Vagina (tissue), 2 donors: ENCODE results near the gene BRINP3.

ENCODE experiments used
- CTCF ChIP-seq, 3 experiments: fragments of 450-650 bp in 2 of 3; fragments of 200-600 bp in 1 of 3; sonication (generic) in 1 of 3; IDR thresholded peaks; one replicate each; pipeline ENCODE4 v1.5.1; 2017 to 2019; ENCODE audit warnings: antibody characterized with exemption in 3 of 3, mild to moderate bottlenecking in 2 of 3, moderate library complexity in 2 of 3
- POLR2A ChIP-seq, 2 donors: fragments of 450-650 bp; IDR thresholded peaks; one replicate each; pipeline ENCODE4 v1.6.1; 2017; ENCODE audit warnings: antibody characterized with exemption in 2 of 2, mild to moderate bottlenecking in 2 of 2, moderate library complexity in 2 of 2
- POLR2AphosphoS5 ChIP-seq, 2 donors: sonication (generic); formaldehyde crosslinking; IDR thresholded peaks; one replicate each; pipeline ENCODE4 v1.9.0; 2017; ENCODE audit warnings: antibody characterized with exemption in 2 of 2, mild to moderate bottlenecking in 2 of 2, low read depth in 1 of 2; ENCODE audit not compliant: insufficient read depth in 1 of 2

GRCh38 chr1:190429932-190430331, 47.7 kb downstream of the BRINP3 start:
- TF ChIP-seq POLR2A (IDR thresholded peaks at IDR 0.05) (no peak), CTCF (IDR thresholded peaks at IDR 0.05) (no peak), POLR2AphosphoS5 (IDR thresholded peaks at IDR 0.05; ENCODE audit: insufficient read depth in 1 of 2, low read depth in 1 of 2) (no peak)
